ENCODE data around the gene FGF11.

DNA sequence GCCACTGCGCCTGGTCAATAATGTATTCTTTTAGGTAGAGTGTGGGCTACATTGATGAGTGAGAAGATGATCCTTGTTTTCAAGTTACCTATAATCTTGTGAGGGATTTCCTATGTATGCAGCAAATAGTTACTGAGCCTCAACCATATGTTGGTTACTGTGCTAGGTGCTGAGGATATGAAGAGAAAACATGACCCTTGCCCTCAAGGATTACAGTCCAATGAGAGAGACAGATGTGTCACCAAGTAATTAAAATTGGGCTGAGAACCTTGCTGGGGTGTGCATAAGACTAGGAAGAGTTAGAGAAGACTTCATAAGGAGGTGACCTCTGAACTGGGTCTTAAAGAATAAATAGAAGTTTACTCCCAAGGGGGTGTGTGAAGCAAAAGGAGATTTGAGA is 52.3 kb downstream of the FGF11 start:
- TF ChIP-seq EZH2 (IDR thresholded peaks at IDR 0.05; ENCODE audit: insufficient read depth, poor library complexity, severe bottlenecking) (no peak), EZH2phosphoT487 (IDR thresholded peaks at IDR 0.05; ENCODE audit: insufficient read depth, low read depth) (no peak)
